PFSK-1 (cell line): ENCODE data around the gene NOTCH3.

Experiments used
- FOXP2 ChIP-seq: optimal IDR thresholded peaks from 2 replicates; pipeline ENCODE3; 2011; ENCODE audit warnings: borderline replicate concordance, control low read depth, inconsistent platforms; ENCODE audit not compliant: insufficient read depth; ENCODE audit errors: extremely low read length, extremely low read depth
- POLR2AphosphoS5 ChIP-seq: IDR thresholded peaks from 2 replicates; pipeline ENCODE4 v1.6.1; 2012; ENCODE audit warnings: low read depth, mild to moderate bottlenecking, control low read depth, low read length, moderate library complexity
- REST ChIP-seq, 2 experiments: IDR thresholded peaks; 2 replicates each; pipeline versions ENCODE4 v1.6.1 to v1.8.0; 2011 to 2012; ENCODE audit warnings: low read depth in 2 of 2, low read length in 2 of 2, control low read depth in 1 of 2, inconsistent platforms in 1 of 2, mild to moderate bottlenecking in 1 of 2, moderate library complexity in 1 of 2; ENCODE audit not compliant: insufficient read depth in 1 of 2
- SIN3A ChIP-seq: IDR thresholded peaks from 2 replicates; pipeline ENCODE4 v1.6.1; 2012; ENCODE audit warnings: mild to moderate bottlenecking, low read length, moderate library complexity, borderline replicate concordance; ENCODE audit not compliant: insufficient read depth
- TAF1 ChIP-seq: IDR thresholded peaks from 2 replicates; pipeline ENCODE4 v1.6.1; 2012; ENCODE audit warnings: low read length, control low read depth, borderline replicate concordance; ENCODE audit not compliant: insufficient read depth

Gene NOTCH3

GRCh38 chr19:15149737-15150136, 51.1 kb downstream of the NOTCH3 start:
- no peak for TF ChIP-seq REST (IDR thresholded peaks at IDR 0.05; ENCODE audit: insufficient read depth in 1 of 2, low read depth in 2 of 2, low read length in 2 of 2)
- no peak for TF ChIP-seq TAF1
- no peak for TF ChIP-seq FOXP2
- TF ChIP-seq SIN3A: no peak
- no peak for TF ChIP-seq POLR2AphosphoS5

- TF ChIP-seq TAF1 (no peak), REST (IDR thresholded peaks at IDR 0.05; ENCODE audit: insufficient read depth in 1 of 2, low read depth in 2 of 2, low read length in 2 of 2) (no peak), POLR2AphosphoS5 (no peak), SIN3A (no peak)
Observed at GRCh38 chr19:15147090-15147489, 53.7 kb downstream of the NOTCH3 start.

GRCh38 chr19:15144046-15144646, 56.6 kb downstream of the NOTCH3 start:
- TF ChIP-seq FOXP2: no peak
- no peak for TF ChIP-seq REST (IDR thresholded peaks at IDR 0.05; ENCODE audit: insufficient read depth in 1 of 2, low read depth in 2 of 2, low read length in 2 of 2)
- TF ChIP-seq TAF1: no peak
- TF ChIP-seq SIN3A: no peak
- TF ChIP-seq POLR2AphosphoS5: no peak

- no peak for TF ChIP-seq POLR2AphosphoS5
- TF ChIP-seq SIN3A: no peak
- TF ChIP-seq TAF1: no peak
- TF ChIP-seq FOXP2: no peak
- TF ChIP-seq REST (IDR thresholded peaks at IDR 0.05; ENCODE audit: insufficient read depth in 1 of 2, low read depth in 2 of 2, low read length in 2 of 2): no peak
Observed at GRCh38 chr19:15142313-15142712, 58.5 kb downstream of the NOTCH3 start.

GRCh38 chr19:15141143-15141542, 59.7 kb downstream of the NOTCH3 start:
- no peak for TF ChIP-seq SIN3A
- no peak for TF ChIP-seq REST (IDR thresholded peaks at IDR 0.05; ENCODE audit: insufficient read depth in 1 of 2, low read depth in 2 of 2, low read length in 2 of 2)
- TF ChIP-seq POLR2AphosphoS5: no peak
- no peak for TF ChIP-seq FOXP2
- no peak for TF ChIP-seq TAF1
